22Rv1 (cell line): ENCODE measurements around the gene DNMBP.

ENCODE experiments used
- H3K27ac ChIP-seq: fragments of 450-650 bp; 2 replicates; pipeline ENCODE4 v1.5.1; 2017
- CTCF ChIP-seq: fragments of 450-650 bp; IDR thresholded peaks from 2 replicates; pipeline ENCODE4 v1.5.1; 2017; ENCODE audit warnings: mild to moderate bottlenecking
- ZFX ChIP-seq: fragments of 450-650 bp; IDR thresholded peaks from 2 replicates; pipeline ENCODE4 v1.6.1; 2017; ENCODE audit warnings: antibody characterized with exemption, borderline replicate concordance

Gene DNMBP

GRCh38 chr10:100027416-100027815, 17.7 kb upstream of the DNMBP start:
- no peak overlapping the region for H3K27ac ChIP-seq
- TF ChIP-seq CTCF (no peak), ZFX (no peak)

- H3K27ac ChIP-seq, result no peak overlapping the region
- TF ChIP-seq CTCF, result no peak
- TF ChIP-seq ZFX, result no peak
Measured at GRCh38 chr10:100025576-100025975, 15.8 kb upstream of the DNMBP start.

- TF ChIP-seq CTCF, result no peak
- no peak for TF ChIP-seq ZFX
- H3K27ac ChIP-seq, result no peak overlapping the region
Measured at GRCh38 chr10:100024748-100025147, 15.0 kb upstream of the DNMBP start.

- H3K27ac ChIP-seq, result no peak overlapping the region; the same call in 1 of the 2 replicates
Measured at GRCh38 chr10:100022403-100022802, 12.7 kb upstream of the DNMBP start.

GRCh38 chr10:100021322-100021721, 11.6 kb upstream of the DNMBP start:
- TF ChIP-seq CTCF (no peak), ZFX (no peak)
- H3K27ac ChIP-seq, result peak overlapping the region; percentile 75

More at GRCh38 chr10:100022403-100022802, 12.7 kb upstream of the DNMBP start:
- TF ChIP-seq ZFX (no peak), CTCF (no peak)

GRCh38 chr10:100020886-100021253, 11.1 kb upstream of the DNMBP start:
- peak overlapping the region; percentile 75 for H3K27ac ChIP-seq
- TF ChIP-seq CTCF, result no peak
- no peak for TF ChIP-seq ZFX

- peak overlapping the region; percentile 75 for H3K27ac ChIP-seq
- no peak for TF ChIP-seq CTCF
- TF ChIP-seq ZFX, result no peak
Measured at GRCh38 chr10:100020142-100020885, 10.6 kb upstream of the DNMBP start.
